DMS114 treated with DMSO at 0.1 percent for 48 hours (cell line): ENCODE data around the gene NME9.
"Not testable (repeated sequence)": the region's sequence is repeated elsewhere in the genome, so short reads cannot be mapped to it uniquely, and the experiment has no call there.

Experiments used
- DNase-seq: peaks from one replicate; lab custom pipeline; 2025; ENCODE audit not compliant: unreplicated experiment; lab: John Stamatoyannopoulos, UW

Gene NME9, protein sequence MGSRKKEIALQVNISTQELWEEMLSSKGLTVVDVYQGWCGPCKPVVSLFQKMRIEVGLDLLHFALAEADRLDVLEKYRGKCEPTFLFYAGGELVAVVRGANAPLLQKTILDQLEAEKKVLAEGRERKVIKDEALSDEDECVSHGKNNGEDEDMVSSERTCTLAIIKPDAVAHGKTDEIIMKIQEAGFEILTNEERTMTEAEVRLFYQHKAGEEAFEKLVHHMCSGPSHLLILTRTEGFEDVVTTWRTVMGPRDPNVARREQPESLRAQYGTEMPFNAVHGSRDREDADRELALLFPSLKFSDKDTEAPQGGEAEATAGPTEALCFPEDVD

GRCh38 chr3:138329127-138329983, at the start of gene NME9:
Gene NME9 (minus strand): TSS chr3:138329851. CDS start chr3:138329335, 516 bp downstream.
- peak; percentile 82 for DNase-seq

- DNase-seq: no peak
Measured at GRCh38 chr3:138378990-138379389, 49.3 kb upstream of the NME9 start.

DNA sequence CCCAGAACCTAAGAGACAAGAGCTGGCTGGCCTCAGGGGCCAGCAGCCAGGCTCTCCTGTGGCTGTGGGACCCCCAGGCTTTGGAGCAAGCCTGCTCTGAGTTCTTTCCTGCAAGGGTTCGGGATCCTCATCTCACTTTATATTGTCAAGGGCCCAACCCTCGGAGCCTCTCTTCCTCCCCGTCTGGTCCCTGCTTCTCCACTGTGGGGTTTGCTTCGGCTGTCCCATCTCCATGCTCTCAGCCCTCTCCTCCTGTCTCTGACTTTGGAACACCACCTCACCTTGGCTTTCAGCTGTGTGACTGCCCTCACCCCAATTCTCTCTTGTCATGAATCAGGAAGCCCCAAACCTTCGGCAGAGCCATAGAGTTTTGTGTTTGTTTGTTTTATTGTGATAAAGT, 48.7 kb upstream of the NME9 start:
- no peak for DNase-seq

DNA sequence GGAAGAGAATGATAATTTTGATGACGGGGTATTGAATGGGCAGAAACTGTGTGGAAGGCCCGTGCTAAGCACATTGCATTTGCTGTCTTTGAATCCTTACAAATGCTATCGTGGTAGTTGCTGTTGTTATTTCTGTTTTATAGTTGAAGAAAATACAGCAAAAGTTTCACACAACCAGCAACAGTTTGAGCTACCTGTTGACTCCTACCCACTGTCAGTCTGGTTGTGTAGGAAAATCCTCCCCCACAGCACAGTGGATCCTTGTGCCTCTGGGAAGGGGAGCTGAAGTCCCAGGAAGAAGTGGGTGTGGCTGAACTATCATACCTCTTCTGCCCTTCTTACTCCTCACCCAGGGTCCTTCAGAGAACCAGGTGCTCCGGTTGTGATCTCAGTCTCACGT, 48.2 kb upstream of the NME9 start:
- no peak for DNase-seq

DNA sequence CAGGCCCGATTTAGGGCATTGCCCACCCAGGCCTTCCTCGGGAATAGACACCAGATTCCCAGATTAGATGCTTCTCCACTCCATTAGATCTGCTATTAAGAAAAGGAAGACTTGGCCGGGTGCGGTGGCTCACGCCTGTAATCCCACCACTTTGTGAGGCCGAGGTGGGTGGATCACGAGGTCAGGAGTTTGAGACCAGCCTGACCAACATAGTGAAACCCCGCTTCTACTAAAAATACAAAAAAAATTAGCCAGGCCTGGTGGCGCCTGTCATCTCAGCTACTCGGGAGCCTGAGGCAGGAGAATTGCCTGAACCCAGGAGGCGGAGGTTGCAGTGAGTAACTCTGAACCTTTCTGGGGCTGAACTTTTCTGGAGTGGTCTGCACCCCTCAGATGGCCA, 47.6 kb upstream of the NME9 start:
- DNase-seq: not testable (repeated sequence)

- no peak for DNase-seq
Measured at GRCh38 chr3:138376663-138377062, 47.0 kb upstream of the NME9 start.

- no peak for DNase-seq
Measured at GRCh38 chr3:138375447-138375846, 45.8 kb upstream of the NME9 start.

GRCh38 chr3:138374573-138375134, 45.0 kb upstream of the NME9 start:
- DNase-seq: no peak

DNA sequence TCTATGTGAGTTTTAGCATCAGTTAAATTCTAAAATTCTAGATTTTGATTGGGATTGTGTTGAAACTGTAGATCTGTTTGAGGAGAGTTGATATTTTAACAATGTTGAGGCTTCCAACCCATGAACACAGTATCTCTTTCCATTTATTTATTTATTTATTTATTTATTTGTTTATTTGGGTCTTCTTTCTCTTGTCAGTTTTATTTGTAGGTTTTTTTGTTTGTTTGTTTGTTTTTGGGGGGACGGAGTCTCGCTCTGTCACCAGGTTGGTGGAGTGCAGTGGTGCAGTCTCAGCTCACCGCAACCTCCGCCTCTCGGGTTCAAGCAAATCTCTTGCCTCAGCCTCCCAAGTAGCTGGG, 44.1 kb upstream of the NME9 start:
- no peak for DNase-seq

DNA sequence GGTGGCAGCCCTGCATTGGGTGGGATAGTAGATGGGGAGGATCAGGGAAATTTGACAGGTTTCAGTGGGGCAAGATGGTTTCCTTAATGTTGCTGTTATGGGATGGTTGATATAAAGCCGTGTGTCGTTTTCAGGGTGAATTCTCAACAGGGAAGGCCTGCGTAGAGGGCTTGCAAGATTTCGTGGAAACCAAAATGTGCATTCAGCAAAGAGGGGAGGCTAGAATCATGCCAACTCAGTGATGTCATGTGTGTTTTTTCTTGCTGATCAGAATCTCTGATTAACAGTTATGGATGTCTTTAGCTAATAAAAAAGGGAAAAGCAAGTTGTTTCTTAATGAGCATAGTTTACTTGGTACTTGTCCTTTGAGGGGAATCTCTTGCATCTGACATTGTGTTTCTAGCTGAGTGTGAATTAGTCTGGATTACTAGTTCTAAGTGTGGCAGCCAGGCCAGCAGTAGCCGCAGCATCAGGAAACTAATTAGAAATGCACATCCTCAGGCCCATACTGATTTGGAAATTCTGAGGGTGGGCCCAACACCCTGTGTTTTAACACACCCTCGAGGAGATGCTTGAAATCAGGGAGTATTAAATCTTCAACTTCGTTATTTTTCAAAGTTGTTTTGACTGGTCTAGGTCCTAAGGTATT, 43.6 kb upstream of the NME9 start:
- DNase-seq: no peak

GRCh38 chr3:138371070-138371965, 41.7 kb upstream of the NME9 start:
- no peak for DNase-seq

- no peak for DNase-seq
Measured at GRCh38 chr3:138370321-138370720, 40.7 kb upstream of the NME9 start.

DNA sequence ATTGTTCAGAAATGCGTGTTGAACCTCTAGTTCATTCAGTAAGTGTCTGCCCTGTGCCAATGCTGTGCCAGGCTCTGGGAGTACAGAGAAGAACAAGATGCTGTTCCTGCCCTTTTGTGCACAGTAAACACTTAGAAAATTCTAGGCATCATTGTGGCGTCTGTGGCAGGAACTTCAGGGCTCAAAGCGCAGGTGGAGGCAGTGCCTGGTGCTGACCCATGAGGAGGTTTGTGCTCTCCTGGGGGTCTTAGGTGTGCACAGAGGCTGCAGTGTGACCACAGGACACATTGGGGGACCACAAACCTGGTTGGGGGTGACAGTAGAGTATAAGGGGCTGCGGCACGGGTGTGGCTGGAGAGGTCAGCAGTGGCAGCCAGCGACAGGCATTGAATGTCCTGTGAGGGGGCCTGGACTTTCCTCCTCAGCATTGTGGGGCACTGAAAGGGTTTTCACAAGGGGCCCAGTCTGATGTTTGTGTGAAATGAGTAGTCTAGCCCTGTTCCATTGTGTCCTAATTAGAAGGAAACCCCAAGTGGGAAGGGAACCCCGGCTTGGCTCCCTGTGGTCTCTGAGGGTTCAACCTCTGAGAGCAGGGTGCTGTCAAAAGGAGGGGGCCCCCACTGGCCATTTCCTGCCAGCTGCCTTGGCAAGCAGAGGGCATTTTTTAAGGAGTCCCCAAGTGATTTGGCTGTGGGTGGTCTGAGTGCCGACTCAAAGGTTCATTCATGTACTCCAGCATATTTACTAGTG, 39.7 kb upstream of the NME9 start:
- no peak for DNase-seq

DNA sequence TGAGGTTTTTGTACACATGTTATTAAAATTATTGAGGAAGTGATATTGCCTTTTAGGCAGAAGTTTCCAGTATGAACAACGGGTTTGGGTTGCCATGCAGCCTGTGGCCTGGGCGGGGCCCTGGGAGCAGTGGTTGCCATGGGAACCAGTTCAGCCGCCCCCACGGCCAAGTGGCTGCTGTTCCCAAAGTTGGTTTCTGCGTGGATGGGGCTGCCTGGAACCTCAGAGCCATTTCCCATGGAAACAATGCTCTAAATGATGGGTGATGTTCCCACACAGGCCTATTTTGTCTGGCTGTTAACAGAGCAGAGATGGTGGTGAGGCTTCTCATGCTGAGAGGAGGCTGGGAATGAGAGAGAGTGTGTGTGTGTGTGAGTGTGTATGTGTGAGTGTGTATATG, 38.3 kb upstream of the NME9 start:
- no peak for DNase-seq

- no peak for DNase-seq
Measured at GRCh38 chr3:138367326-138367850, 37.7 kb upstream of the NME9 start.

DNA sequence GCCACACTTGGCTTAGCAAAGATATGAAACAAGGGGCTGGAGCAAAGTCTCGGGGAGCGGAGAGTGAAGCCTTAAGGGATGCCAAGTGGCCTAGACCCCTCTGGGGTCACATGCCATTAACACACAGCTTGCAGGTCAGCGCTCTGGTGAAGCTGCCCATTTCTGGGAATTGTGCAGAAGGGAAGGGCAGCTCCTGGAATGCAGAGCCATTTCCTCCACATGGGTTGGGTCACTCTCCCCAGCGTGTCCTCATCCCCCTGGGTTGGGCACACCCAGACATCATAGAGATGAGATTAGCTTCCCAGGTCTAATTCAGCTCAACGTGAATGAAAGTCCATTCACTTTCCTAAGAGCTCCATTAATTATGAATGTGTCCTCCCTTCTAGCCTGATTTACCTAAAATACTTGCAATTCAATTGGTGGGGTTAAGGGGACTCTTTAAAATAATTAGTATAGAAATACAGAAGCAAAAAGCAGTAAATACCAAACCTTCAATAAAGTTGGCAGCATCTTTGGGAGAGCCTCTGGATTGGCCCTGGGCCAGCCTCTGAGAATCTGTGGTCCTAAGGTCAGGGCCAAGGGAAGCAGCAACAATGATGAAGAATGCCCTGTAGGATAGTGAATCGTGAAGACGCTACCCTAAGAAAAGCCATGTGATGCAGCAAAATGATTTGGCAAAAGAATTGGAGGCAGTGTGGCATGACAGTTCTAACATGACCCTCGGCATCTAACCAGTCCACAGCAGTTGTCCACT, 36.5 kb upstream of the NME9 start:
- no peak for DNase-seq

GRCh38 chr3:138365253-138365555, 35.6 kb upstream of the NME9 start:
- DNase-seq: no peak

GRCh38 chr3:138364356-138365252, 35.0 kb upstream of the NME9 start:
- no peak for DNase-seq
